Stimulated activated CD8-positive, alpha-beta memory T cell treated with anti-CD3 and anti-CD28 coated beads, Interleukin-12 subunit alpha, Interleukin-12 subunit beta, amount 100 ng/mL, for 1 hour (primary cell): Measurements from ENCODE around the gene POLR2H.
"Not testable (repeated sequence)": the region's sequence is repeated elsewhere in the genome, so short reads cannot be mapped to it uniquely, and the experiment has no call there.

ENCODE experiments used
- DNase-seq: peaks from one replicate; pipeline ENCODE4 v3.0.0-alpha.2; 2020; ENCODE audit warnings: low read depth

POLR2H gene

DNA sequence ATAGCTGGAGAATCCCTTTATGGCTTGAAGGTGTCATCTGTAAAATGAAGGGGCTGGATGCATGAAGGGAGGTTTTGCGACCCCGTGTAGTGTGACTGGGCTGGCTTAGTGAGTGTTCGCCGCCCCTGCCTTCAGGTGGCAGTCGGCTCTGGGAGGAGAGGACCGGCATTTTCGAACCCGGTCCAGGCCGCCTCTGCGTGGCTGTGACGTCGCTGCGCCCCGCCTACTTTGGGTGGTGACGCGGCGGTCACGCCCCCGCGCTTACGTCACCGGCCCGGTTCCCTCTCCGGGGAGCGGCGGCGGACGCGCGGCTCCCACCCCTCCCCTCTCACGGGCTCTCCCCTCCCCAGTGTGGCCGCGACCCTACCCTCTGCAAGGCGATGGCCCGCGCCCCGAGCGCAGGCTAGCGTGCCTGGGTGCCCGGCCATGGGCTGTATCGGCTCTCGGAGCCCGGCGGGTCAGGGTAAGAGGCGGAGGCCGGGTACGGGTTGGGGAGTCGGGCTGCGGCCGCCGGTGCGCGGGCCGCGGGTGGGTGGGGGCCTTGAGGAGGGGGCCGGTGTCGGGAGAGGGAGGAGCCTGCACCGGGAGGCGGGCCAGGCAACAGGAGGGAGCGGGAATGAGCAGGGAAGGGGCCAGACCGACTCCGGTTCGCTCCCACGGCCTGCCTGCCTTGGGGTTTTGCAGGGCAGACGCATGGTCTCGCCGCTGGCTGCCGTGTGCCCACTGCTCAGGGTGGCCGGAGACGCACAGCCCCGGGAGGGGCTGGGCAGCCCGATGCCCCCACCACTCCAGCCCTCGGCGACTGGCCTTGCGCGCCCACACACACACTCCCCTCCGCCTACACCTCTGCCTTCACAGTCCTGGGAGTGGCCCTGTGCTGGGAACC is 25.6 kb upstream of the POLR2H start:
- peak; percentile 77 for DNase-seq

DNA sequence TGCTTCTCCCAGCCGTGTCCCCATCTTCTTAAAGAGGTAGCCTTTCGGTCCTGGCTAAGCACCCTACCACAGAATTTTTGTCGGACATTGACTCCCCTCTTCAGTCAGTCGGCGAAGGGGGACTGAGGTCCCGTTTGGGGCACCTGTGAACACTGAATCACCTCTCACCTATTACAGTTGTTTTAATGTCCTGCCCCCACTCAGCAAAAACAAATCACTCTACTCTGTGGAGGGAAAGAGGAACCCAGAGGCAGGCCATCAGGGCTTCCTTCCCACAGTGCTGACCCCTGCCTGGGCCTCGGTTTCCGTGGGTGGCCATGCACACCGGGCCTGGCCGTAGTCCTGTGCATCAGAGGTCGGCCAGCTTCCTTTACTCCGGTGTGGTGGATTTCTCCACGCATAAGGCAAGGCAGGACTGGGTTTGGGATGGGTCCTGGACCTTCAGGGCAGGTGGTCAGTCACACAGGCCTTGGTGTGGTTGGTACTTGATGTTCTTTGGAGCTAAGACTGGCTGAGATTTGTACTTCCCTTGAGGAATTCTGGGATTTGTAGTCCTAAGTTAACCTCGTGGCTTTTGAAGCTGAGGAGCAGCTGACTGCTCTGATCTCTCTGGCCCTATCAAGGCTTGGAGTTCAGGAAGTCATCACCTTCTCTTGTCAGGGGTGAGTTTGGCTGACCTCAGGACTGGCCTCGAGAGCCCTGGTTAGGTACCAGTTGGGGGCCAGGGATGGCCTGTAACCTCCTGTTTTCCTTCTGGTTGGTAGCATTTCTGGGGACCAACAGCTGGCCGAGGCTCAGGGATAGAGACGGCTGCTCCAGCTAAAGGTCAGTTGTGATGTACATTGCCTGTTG is 24.7 kb upstream of the POLR2H start:
- DNase-seq: no peak

DNA sequence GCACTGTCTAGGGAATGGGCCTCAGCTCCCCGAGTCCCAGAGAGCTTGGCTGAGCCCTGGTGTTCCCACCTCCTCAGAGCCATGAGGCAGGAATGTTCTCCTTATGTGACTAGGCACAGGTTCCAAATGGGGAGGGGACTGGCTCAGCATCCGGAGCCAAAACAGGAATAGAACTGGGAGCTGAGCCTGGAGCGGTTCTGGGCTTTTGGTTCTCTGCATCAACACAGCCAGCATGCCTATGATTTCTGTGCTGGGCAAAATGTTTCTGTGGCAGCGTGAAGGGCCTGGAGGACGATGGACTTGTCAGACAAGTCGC is 24.2 kb upstream of the POLR2H start, which contains the start of gene FAM131A:
Gene FAM131A (plus strand): TSS at position 202 of the 316 bp plus-strand sequence. CDS start 31 bp downstream, at position 233.
- DNase-seq: no peak

DNA sequence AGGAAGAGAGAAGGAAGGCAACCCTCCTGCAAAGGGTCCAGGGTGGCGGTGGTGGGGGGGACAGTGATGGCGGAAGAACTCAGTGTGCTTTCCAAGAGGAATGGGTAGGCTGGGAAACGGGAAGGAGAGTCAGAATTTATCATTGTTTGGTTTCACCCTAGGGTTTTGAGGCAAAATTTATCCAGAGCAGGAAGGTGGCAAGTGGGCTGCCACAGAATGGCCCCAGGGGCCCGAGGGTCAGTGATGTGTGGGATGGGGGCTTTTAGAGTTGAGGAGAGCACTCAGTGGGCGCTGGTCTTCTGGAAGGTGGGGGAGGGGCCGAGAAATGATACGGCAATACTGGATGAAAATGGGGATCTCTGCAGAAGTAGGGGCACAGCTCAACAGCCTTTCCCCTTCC is 23.5 kb upstream of the POLR2H start:
- DNase-seq: no peak

DNA sequence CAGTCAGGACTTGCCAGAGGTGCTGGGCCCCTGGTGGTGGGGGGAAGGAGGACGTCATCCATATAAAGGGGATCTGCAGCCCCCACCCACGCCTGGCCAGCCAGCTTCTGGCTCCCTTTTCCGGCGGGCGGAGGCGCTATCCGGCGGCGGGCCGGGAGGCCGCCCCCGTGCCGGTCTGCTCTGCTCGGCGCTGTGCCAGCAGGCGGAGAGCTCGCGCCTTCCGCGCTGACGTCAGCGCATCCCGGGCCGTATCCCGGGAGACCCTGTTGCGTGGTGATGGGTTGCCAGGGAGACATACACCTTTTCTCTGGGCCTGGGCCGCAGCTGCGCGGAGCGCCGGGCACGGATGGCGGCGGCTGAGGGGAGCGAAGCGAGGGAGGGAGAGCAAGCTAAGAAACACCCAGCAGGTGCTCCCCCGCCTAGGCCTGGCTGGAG is 23.0 kb upstream of the POLR2H start:
- DNase-seq: no peak

DNA sequence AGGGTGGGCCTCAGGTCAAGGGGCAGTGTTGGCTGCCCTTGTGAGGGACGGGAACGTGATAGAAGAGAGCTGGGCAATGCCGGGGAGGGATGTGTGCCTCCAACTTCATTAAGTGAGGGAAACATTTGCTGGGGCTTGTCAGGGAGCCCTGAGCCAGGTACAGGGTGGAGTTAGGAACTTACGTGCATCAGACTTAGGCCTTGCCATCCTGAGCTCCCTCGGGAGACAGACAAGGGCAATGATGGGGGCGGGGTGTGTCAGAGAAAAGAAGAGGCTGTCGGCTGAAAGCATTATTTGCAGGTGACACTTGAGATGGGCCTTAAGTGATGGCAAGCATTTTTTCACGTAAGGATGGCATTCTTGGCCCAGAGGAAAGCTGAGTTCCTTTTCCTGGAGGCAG is 22.5 kb upstream of the POLR2H start:
- no peak for DNase-seq

DNA sequence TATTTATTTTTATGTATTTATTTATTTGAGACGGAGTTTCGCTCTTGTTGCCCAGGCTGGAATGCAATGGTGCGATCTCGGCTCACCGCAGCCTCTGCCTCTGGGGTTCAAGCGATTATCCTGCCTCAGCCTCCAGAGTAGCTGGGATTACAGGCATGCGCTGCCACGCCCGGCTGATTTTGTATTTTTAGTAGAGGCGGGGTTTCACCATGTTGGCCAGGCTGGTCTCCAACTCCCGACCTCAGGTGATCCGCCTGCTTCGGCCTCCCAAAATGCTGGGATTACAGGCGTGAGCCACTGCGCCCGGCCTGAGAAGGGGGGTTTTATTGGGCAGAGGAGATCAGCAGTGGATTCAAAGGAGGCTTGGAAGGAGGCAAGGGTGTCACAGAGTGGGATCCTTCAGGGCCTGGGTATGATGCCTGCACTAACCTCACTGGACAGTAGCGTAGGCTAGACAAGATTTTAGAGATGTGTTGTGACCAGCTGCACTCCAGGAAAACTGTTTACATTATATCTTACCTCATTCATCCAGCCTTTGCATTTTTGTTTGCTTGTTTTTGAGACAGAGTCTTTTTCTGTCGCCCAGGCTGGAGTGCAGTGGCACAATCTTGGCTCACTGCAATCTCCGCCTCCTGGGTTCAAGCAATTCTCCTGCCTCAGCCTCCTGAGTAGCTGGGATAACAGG is 21.9 kb upstream of the POLR2H start:
- not testable (repeated sequence) for DNase-seq

DNA sequence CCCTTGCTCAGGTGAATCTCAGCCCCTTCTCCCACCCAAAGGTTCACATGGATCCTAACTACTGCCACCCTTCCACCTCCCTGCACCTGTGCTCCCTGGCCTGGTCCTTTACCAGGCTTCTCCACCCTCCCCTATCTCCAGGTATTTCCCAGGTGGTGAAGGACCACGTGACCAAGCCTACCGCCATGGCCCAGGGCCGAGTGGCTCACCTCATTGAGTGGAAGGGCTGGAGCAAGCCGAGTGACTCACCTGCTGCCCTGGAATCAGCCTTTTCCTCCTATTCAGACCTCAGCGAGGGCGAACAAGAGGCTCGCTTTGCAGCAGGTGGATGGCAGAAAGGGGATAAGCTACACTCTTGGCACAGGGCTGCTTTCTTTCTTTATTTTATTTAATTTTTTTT is 19.6 kb upstream of the POLR2H start:
- no peak for DNase-seq

DNA sequence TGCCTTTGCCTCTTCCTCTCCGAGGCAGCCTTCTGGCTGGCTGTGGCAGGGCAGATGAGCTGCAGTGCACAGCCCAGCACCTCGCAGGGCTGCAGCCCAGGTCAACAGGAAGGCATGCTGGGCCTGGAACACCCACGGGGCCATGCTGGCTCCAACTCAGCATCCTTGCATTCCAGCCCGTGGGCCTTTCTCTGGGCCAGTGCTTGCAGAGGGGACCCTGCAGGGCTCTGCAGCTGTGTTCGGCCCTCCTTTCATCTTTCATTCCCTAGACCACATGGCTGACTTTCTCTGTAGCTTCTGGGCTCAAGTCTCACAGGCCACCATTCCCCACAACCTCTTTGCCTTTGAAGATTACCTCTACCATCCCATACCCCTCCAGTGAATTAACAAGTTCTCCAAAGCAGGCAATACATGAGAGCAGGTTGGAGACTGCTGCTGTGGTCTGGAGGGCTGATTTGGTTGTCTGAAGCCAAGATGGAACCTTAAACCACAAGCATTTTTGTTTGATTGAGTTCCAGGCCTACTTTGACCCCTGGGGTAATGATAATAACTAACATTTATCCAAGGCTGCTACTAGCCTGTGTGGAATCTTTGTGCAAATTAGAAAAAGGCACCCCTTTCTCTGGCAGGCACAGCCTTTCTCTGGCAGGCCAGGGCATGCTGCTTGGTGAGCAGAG is 18.2 kb upstream of the POLR2H start:
- no peak for DNase-seq

DNA sequence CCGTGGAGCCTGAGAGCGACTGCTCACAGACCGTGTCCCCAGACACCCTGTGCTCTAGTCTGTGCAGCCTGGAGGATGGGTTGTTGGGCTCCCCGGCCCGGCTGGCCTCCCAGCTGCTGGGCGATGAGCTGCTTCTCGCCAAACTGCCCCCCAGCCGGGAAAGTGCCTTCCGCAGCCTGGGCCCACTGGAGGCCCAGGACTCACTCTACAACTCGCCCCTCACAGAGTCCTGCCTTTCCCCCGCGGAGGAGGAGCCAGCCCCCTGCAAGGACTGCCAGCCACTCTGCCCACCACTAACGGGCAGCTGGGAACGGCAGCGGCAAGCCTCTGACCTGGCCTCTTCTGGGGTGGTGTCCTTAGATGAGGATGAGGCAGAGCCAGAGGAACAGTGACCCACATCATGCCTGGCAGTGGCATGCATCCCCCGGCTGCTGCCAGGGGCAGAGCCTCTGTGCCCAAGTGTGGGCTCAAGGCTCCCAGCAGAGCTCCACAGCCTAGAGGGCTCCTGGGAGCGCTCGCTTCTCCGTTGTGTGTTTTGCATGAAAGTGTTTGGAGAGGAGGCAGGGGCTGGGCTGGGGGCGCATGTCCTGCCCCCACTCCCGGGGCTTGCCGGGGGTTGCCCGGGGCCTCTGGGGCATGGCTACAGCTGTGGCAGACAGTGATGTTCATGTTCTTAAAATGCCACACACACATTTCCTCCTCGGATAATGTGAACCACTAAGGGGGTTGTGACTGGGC is 16.8 kb upstream of the POLR2H start:
- DNase-seq: no peak

DNA sequence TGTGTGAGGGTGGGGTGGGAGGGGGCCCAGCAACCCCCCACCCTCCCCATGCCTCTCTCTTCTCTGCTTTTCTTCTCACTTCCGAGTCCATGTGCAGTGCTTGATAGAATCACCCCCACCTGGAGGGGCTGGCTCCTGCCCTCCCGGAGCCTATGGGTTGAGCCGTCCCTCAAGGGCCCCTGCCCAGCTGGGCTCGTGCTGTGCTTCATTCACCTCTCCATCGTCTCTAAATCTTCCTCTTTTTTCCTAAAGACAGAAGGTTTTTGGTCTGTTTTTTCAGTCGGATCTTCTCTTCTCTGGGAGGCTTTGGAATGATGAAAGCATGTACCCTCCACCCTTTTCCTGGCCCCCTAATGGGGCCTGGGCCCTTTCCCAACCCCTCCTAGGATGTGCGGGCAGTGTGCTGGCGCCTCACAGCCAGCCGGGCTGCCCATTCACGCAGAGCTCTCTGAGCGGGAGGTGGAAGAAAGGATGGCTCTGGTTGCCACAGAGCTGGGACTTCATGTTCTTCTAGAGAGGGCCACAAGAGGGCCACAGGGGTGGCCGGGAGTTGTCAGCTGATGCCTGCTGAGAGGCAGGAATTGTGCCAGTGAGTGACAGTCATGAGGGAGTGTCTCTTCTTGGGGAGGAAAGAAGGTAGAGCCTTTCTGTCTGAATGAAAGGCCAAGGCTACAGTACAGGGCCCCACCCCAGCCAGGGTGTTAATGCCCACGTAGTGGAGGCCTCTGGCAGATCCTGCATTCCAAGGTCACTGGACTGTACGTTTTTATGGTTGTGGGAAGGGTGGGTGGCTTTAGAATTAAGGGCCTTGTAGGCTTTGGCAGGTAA is 16.0 kb upstream of the POLR2H start:
- DNase-seq: no peak

DNA sequence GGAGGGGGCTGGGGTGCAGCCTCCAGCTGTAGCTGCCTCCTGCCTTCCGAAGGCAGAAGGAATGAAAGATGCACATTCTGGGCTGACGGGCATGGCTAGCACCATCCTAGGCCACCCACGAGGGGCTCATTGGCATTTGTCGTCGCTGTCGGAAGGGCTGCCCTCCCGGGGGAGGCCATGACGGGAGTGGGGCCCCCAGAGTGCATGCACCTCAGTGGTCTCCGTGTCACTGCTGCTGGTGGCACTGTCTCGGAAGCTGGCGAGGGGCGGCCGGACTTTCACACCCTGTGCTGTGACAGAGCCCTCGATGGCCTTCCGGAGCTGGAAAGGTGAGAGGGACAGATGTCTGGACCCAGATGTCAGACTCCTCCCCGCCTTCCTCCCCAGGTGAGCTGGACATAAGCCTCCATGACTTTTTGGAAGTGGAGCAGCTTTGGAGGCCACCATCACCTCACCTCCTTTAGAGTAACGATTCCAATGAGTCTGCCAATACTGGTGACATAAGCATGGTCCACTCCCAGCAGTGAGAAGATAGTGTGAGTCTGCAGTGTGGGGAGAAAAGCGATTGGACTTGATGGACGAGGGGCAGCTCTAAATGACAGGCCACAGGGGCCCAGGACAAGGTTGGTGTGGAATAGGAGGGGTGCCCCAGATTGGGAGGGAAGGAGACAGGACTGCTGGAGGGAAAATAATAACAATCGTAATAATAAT is 14.9 kb upstream of the POLR2H start:
- no peak for DNase-seq

DNA sequence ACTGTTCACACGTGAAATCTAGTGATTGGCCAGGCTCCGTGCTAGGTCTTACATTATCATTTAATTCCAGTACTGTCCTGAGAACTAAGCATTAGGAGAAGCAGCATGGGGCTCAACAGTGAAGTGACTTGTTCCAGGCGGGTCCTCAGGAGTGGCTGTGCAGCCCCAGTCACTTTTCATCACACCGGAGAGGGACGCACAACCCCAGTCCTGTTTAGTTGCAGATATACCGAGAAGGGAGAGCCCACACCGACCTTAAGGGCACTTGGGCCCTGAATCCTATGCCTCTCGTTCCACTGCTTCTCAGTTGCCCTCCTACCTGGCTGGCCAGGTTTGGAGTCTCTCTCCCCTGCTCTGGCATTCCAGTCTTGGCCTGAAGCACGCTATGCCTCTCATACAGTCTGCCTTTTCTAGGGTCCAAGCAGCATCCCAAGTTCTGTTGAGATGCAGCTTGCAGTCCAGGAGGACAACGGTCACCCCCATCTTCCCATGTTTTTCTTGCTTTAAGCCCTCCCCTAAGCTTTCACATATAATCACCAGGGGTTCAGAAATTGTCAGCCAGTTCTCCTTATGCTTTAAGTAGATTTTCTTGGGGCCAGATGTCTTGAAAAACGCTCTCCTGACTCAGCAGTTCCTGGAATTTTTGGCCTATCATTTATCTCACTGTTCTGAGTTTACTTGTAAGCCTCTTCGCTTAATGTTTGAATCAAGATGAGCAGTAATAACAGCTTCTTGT is 14.0 kb upstream of the POLR2H start:
- no peak for DNase-seq

DNA sequence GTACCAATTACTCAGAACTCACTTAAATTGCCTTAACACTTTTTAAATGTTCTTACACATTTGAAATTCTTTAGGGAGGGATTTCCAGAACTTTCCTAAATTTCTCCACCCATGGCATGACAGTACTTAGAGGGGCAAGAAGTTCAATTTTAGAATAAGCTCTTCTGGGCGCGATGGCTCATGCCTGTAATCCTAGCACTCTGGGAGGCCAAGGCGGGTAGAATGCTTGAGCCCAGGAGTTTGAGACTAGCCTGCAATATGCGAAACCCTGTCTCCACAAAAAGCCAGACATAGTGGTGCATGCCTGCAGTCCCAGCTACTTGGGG is 13.5 kb upstream of the POLR2H start:
- no peak for DNase-seq

DNA sequence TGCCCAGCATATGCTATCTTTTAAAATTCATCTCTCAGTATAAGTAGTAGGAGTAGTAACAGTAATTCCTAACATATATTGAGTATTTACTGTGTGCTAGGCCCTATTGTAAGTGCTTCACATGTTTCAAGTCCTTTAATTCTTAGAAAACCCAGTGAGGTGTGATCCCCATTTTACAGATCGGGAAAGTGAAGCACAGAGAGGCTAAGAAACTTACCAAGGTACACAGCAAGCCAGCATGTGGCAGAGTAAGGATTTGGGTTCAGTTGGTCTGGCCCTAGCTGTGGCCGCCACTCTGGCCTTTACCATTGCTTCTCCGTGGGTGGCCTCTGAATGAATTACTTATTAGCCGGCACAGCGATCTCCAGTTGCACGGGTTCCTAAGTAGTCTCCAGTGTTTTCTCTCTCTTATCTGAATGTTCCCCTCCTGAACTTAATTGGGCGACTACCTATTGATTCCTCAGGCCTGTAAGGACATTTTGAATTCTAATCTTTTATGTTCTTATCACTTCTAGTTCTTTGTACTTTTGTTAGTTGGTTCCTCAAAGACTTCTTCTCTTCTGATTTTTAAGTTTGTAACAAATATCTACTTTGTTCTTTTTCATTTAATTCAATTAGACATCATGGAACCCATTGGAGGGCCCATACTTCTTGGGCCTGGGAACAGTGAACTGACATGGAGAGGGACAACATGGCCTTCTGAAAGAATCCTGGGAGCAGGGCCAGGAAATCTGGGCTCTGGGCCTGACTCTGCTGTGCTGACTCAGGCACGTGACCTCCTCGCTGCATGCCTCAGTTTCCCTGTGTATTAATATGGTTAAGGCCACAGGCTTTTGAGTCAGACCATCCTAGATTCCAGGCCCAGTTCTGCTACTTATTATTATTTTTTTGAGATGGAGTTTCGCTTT is 11.7 kb upstream of the POLR2H start:
- no peak for DNase-seq

DNA sequence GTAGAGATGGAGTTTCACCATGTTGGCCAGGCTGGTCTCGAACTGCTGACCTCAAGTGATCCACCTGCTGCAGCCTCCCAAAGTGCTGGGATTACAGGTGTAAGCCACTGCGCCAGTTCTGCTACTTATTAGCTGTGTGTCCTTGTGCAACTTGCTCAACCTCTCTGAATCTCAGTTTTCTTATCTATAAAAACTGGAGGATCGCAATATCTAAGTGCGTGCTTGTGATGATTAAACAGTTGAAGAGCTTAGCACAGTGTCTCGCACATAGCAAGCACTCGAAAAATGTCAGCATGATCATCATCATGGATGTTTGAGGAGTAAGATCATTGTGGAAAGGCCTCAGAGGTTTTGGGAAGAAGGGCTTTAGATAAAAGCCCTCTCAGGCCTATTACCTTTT is 10.9 kb upstream of the POLR2H start:
- DNase-seq: no peak

DNA sequence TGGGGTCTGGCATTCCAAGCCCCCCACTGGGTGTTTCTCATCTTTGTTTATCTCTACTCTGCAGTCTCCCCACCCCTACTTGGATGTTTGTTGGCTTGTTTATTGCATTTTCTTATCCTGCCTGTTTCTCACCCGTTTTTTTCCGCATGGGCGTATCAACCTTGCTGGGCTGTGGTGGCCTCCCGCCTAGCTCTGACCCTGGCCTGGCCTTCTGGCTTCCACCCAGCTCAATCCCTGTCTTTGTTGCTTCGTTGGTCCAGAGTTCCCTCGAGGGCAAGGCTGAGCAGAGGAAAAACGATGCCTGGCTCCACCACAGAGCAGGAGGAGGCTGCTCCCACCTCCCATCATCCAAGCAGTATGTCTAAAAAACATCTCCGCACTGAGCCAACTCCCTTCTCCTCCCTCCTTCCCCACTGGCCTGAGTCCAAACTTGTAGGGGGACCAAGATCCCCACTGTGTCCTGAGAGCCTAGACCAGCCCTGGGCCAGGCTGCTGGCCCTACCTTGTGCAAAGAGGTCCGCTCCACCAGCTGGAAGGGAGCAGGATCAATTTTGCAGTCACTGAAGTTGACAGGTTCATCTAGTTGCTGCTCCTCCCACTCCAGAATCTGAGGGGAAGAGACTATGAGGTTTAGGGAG is 9.9 kb upstream of the POLR2H start:
- no peak for DNase-seq
